Measurements from ENCODE around the gene CHRM1.

The CHRM1 gene

DNA sequence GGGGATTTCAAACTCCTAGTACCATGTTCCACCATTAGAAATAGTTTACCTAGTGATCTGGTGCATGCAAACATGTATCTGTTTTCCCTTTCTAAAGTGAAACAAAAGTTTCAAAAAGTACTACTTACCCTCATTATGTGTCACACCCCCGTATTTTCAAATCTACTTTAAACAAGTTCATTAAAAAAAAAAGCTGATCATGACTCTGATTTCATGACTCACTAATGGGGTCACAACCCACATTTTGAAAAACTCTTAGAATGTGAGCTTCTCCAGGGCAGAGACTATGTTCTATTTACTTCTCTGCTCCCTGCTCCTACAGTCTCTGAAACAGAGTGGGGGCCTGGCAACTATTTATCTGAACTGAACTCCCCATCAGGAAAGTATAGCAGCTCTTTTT, 18.2 kb downstream of the CHRM1 start:
- DNase-seq, result no peak

DNA sequence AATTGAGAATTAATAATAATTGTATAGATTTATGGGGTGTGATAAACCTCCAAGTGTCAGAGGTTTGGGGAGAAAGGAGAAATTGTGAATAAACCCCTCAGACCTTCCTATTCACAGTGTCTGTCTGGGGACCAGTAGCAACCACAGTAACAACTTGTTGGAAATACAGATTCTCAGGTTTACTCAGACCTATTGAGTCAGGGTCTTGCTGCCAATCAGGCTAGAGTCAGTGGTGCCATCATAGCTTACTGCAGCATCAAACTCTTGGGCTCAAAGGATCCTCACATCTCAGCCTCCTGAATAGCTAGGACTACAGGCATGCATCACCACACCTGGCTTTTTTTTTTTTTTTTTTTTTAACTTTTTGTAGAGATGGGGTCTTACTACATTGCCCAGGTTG, 23.1 kb downstream of the CHRM1 start:
- DNase-seq, result no peak

DNA sequence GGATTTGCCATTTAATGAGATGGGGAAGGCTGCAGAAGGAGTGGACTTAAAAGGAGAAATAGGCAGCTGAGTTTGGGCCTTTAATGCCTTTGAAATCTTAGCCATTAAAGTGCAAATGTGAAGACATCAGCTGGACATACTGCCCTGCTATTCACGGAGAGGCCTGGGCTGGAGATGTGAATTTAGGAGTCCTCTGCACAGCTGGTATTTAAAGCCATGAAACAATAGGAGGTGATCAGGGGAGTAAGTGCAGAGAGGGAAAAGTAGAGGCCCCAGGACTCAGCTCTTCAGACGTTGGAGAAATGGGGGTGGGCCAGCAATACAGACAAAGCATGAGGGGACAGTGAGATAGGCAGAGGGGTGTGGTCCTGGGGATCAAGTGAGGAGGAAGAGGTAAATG, 23.9 kb downstream of the CHRM1 start:
- DNase-seq, result no peak

DNA sequence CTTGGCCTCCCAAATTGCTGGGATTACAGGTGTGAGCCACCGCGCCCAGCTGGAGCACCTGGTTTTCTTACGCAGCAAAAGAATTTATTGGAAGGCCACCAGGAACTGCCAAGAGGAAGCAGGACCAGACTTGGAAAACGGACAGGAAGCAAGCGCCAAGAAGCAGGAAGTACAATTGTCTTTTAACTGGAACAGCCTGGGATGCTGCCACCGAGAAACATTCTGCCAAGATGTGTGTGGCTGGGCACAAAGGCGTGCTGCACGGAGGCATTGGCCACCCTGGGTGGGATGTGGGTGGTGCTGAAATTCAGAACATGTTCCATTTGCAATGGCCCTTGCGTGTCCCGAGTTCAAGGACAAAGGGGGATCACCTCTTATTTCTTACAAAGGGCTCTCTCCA, 25.1 kb downstream of the CHRM1 start:
- no peak for DNase-seq

DNA sequence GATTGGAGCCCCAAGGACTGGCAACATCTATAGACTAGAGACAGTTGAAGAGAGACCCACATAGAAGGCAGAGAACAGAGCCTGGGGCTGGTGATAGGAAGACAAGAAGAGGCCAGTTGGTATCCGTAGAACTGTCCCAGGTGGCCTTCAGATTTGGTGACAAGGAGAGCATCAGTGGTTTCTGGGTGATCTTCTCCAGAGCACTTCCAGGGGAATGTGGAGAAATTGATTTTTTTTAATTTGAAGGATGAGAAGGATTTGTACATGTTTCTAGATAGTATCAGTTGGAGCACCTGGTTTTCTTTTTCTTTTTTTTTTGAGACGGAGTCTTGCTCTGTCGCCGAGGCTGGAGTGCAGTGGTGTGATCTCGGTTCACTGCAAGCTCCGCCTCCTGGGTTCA, 25.7 kb downstream of the CHRM1 start:
- DNase-seq, result no peak

DNA sequence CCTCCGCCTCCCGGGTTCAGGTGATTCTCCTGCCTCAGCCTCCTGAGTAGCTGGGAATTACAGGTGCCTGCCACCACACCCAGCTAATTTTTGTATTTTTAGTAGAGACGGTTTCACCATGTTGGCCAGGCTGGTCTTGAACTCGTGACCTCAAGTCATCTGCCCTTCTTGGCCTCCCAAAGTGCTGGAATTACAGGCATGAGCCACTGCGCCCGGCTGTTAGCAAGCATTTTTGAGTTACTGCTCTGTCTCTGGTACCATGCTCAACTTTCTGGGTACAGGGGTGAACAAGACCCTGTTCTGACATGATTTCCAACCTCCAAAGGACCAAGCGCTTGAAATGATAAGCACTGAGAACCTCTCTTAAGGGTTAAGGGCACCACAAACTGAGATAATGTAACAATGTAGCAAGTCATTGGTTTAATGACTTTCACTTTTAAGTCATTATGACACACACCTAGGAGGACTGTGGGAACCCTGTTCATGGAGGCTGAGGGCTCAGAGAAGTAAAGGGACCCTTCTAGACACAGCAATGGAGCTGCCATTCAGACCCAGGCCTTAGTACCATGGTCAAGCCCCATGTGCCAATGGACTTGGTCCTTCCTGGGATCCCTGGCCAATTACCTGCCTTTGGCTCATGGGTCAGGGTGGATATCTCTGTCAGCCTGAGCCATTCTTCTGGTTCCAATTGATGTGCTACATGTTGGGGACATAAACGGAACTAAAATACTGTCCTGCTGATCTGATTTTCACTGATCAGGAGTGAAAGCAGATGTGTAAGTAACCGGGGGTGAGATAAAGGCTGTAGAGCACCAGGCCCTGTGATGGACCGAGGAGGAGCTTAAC, 28.9 kb downstream of the CHRM1 start:
- no peak for DNase-seq

DNA sequence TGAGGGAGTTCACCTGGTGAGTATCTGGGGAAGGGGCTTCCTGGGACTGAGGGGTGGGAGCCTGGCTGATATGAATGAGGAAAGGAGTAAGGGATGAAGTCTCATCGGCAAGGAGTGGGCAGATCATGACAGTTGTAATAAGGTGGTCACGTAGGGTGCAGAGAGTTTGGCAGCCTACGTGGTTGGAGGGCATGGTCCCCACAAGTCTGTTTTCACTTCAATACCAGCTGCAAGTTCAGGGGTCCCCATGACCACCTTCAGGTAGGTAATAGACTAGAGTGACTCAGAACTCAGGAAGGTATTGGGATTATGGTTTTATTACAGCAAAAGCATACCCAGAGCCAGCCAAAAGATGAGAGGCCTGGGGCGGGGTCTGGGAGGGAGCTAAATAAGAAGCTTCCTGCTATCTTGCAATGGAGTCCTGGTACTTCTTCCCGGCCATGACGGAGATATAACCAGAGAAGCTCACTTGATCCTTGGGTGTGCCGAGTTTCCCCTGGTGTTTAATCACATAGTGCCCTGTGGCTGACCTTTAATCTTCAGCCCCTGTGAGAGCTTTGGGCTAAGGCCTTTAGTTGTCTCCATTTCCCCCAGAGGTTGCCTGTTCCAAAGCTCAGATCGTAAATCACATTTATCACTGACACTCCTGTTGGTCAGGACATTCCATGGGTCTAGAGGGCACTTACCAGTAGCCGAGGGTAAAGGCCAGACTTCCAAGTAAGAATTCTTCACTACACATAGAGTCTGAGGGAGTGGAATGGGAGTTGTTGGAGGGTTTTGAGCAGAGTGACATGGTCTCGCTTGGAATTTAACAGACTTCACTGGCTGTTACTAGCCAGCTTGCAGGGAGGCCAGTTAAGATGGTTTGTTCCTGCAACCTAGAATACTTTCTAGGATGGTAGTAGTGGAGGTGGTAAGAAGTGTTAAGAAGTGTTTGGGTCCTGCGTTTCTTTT, 31.4 kb downstream of the CHRM1 start:
- DNase-seq, result no peak

DNA sequence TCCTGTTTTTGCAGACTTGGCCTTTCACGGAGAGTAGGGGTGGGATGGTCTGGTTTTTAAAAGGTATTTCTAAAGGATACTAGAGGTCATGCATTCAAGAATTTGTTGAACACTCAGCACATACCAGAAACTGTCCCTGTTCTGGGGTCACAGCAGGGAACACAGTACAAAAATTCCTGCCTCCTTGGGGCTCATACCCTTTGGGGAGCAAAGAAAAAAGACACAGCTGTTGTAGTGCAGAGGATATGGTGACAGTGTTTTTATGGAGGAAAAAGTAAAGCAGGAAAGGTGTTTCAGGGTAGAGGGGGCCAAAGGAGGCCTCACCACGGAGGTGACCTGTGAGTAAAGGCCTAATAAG, 32.1 kb downstream of the CHRM1 start:
- no peak for DNase-seq

DNA sequence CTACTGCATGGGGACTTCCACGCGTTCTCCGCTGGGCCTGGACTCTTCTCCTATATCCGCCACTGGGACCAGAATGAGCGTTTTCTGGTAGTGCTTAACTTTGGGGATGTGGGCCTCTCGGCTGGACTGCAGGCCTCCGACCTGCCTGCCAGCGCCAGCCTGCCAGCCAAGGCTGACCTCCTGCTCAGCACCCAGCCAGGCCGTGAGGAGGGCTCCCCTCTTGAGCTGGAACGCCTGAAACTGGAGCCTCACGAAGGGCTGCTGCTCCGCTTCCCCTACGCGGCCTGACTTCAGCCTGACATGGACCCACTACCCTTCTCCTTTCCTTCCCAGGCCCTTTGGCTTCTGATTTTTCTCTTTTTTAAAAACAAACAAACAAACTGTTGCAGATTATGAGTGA, 32.8 kb downstream of the CHRM1 start:
- no peak for DNase-seq

DNA sequence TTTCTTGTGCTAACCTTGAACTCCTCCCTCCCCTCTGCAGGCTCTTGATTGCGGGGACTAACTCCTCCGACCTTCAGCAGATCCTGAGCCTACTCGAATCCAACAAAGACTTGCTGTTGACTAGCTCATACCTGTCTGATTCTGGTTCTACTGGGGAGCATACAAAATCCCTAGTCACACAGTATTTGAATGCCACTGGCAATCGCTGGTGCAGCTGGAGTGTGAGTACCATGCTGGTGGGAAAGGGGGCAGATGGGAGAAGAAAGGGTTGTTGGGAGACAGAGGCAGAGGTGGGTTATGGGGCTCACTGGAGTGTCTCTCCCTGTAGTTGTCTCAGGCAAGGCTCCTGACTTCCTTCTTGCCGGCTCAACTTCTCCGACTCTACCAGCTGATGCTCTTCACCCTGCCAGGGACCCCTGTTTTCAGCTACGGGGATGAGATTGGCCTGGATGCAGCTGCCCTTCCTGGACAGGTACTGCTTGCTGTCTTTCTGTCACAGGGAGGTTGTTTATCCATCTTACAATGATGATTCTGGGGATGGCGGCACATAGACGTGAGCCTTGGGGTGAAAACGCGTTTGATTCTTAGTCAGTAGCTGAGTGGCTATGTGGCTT, 35.9 kb downstream of the CHRM1 start:
- no peak for DNase-seq

DNA sequence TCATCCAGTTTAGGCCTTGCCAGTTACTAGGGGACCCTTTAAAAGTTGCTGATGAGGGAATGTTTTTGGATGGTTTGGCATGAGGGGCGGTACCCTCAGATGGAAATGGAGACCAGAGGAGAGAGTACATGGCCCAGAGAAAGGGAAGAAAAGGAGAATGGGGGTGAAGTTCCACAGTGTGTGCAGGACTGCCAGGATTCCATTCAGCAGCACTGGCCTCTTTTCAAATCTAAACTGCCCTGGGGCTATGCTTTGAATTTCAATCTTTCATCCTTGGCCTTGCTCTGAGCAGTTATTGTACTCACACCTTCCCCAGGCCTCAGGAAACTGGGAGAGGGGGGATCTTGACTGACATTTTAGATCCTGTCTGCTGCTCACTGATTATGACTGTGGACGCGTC, 37.5 kb downstream of the CHRM1 start:
- no peak for DNase-seq

DNA sequence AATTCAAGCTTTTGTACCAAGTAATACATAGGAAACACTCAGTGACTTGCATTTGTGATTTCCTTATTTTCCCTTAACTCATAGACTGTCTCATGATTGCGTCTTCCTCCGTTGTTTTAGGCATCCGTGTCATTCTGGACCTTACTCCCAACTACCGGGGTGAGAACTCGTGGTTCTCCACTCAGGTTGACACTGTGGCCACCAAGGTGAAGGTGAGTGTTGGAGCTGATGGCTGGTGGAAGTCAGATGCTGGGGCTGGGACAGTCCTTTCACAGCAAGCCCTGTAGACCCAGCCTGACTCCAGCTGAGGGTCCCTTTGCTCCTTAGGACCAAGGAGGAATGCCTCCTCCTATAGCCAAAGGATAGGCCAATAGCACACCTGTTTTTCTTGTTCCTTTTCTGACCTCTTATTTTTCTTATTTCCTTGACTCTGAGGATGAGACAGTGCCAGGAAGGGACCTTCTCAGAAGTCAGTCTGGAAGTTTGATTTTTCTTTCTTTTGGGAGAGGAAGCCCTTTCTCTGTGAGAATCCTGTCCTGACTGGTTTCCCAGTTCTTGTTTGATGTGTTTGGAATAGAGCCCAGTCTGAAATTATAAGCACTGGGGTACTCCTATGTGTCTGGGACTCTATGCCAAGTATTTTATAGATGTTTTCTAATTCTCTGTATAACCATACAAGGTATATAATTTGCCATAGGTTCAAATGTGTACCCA, 38.2 kb downstream of the CHRM1 start:
- no peak for DNase-seq

DNA sequence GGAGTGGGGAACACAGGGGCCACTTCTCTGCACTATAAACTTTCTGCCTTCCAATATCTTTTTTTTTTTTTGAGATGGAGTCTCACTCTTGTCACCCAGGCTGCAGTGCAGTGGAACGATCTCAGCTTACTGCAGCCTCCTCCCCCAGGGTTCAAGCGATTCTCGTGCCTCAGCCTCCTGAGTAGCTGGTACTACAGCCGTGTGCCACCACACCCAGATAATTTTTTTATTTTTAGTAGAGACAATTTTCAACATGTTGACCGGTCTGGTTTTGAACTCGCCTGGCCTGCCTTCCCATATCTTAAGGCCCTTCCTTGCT, 38.8 kb downstream of the CHRM1 start:
- DNase-seq, result no peak

DNA sequence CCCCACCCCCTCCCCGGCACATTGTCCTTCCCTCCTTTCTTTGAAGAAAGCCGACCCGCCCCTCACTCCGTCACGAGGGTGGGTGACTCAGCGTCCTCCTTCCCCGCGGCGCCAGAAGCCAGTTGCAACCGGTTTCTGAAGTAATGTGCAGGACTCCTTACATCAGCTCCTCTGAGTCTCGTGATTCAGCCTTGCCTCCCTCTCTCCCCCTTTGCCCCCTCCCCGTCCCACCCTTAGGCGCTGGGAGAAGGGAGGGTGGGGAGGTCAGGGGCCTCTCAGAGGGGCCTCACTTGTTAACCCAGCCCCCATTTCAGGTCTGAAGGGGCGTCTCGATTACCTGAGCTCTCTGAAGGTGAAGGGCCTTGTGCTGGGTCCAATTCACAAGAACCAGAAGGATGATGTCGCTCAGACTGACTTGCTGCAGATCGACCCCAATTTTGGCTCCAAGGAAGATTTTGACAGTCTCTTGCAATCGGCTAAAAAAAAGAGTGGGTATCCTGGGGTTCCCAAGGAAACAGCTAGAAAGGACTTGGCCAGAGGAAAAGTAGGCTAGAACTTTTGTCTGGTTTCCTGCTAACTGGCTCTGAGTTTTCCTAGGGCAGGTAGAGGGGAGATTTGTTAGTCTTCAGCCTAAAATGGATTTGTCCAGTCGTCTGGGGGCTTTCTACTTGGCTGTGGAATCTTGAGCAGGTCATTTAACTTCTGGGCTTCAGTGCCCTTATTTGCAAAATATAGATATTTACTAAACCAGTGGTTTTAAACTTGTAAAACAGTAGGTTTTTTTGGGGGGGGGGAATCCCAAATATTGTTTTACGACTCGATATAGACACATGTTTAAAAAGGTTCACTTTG, 39.4 kb downstream of the CHRM1 start:
- DNase-seq, result peak; percentile 91

DNA sequence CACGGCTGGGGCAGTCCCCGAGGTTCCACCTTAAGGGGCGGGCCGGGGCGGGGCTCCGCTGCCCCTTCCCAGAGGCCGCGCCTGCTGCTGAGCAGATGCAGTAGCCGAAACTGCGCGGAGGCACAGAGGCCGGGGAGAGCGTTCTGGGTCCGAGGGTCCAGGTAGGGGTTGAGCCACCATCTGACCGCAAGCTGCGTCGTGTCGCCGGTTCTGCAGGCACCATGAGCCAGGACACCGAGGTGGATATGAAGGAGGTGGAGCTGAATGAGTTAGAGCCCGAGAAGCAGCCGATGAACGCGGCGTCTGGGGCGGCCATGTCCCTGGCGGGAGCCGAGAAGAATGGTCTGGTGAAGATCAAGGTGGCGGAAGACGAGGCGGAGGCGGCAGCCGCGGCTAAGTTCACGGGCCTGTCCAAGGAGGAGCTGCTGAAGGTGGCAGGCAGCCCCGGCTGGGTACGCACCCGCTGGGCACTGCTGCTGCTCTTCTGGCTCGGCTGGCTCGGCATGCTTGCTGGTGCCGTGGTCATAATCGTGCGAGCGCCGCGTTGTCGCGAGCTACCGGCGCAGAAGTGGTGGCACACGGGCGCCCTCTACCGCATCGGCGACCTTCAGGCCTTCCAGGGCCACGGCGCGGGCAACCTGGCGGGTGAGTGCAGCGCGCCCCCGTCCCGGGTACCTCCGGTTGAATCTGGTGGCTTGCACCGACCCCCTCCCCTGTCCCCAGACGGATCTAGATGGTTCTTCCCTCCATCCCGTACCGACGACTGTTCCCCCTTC, 40.2 kb downstream of the CHRM1 start, which contains the start of gene SLC3A2:
Gene SLC3A2, plus strand, starts transcription at position 94 of the 776 bp plus-strand sequence. Its CDS starts 128 bp downstream, at position 222.
- peak; percentile 85 for DNase-seq

DNA sequence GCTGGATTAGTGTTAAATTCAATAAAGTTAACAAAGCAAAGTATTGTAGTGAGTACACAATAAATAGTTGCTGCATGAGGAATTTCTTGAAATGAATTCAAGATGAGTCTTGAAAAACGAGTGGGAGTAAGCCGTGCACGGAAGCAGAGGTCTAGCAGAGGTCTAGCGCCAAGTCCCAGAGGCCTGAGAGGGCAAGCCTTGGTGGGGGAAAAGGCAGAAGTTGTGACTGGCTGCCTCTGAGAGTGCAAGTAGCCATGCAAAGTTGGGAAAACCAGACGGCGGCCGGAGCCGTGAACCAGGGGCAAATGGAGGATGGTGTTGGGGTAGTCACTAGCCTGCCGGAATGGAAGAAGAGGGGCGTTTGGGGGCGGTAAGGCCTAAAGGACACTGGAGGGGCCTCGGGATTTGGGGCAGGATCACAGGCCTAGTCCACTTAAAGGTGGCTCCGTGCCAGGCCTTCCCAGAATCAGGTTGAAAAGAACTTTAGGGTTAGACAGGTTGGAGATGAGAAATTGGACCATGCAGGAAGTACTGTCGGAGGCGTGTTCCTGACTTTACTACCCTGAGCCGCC, 40.8 kb downstream of the CHRM1 start:
- DNase-seq, result no peak

DNA sequence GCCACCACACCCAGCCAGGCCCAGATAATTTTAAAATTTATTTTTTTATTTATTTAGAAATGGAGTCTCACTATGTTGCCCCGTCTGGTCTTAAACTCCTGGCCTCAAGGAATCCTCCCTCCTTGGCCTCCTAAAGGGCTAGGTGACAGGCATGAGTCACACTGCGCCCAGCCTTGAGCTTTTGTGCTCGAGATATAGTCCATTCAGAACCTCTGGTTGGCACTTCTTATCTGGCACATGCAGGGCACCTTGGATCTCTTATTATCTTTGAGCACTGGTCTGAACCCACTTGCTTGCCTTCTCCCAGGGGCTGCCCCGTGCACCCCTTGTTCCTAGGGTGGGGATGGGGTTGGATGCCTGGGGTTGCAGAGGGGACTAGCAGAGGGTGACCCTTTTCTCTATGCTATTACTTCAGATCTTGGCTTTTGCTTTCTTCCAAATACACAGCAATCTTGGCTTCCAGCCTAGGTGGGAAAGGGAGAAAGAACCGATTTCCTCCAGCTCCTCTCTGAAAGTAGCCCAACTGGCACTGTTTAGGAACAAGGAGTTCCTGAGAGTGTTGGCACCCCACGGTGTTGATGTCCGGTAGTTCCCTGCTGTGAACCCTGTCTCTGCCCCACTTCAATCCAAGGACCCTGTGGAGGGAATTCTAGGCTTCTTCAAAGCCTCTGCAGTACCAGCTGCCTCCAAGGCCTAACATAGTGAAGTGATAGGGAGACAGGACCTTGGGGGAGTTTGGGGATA, 41.8 kb downstream of the CHRM1 start:
- no peak for DNase-seq

DNA sequence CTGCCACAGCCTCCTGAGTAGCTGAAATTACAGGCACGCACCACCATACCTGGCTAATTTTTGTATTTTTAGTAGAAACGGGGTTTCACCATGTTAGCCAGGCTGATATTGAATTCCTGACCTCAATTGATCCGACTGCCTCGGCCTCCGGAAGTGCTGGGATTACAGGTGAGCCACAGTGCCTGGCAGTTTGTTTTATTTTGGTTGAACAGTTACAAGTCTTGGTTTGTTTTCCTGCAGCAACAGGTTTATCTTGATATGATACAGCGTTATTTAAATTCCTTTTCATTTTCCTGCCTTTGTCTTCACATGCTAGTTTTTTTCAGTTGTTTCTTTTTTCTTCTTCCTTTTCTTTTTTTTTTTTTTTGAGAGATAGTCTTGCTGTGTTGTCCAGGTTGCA, 44.5 kb downstream of the CHRM1 start:
- no peak for DNase-seq

DNA sequence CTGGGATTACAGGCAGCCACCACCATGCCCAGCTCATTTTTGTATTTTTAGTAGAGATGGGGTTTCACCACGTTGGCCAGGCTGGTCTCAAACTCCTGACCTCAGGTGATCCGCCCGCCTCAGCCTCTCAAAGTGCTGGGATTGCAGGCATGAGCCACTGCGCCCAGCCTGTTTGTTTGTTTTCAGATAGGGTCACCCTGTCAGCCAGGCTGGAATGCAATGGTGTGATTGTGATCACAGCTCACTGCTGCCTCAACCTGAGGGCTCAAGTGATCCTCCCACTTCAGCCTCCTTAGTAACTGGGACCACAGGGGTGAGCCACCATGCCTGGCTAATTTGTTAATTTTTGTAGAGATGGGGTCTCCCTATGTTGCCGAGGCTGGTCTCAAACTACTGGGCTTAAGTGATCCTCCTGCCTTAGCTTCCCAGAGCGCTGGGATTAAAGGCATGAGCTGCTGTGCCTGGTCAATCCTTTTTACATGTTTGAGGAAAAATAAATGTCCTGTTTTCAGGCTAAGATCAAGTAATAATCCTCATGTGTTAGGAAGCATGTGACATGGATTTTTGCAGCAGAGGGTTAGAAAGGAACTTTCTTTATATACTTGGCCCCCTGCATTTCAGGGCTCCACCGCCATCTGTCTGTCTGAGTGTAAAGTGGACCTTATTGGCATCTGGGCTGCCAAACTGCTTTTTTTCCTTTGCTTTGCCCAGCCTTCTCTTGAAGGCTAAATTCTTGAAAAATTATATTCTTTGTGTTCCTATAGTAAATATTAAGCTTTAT, 45.3 kb downstream of the CHRM1 start:
- DNase-seq, result no peak
